Measurements from ENCODE around the gene WWC2.

WWC2 gene

DNA sequence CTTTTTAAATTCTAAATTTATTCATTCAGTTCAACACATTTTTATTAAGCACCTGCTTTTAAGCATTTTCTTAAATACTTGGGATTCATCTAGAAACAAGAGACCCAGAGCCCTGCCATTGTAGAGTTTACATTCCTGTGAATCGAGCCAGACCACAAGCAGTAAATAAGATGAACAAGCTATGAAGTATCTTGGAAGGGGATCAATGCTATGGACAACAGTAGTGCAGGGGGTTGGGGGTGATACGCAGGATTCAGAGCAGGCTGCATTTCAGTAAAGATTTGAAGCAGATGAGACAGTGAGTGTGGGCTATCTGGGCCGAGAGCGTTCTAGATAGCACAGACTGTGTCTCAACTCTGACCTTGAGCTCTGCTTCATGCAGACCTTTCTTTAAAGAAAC lies 185.9 kb downstream of the WWC2 start:
- no peak overlapping the region for H3K4me3 ChIP-seq (replicated peaks; ENCODE audit: insufficient read depth, low read length)
- H3K27me3 ChIP-seq (ENCODE audit: insufficient read depth, poor library complexity, severe bottlenecking), result no peaks in the 10 kb centered on the region
- TF ChIP-seq POLR2AphosphoS5 (IDR thresholded peaks at IDR 0.05; ENCODE audit: low read depth) (no peak), GABPA (IDR thresholded peaks at IDR 0.05; ENCODE audit: low read depth) (no peak), SPI1 (IDR thresholded peaks at IDR 0.05; ENCODE audit: borderline replicate concordance, low read depth) (no peak)
- TF ChIP-seq, protein P1, sequence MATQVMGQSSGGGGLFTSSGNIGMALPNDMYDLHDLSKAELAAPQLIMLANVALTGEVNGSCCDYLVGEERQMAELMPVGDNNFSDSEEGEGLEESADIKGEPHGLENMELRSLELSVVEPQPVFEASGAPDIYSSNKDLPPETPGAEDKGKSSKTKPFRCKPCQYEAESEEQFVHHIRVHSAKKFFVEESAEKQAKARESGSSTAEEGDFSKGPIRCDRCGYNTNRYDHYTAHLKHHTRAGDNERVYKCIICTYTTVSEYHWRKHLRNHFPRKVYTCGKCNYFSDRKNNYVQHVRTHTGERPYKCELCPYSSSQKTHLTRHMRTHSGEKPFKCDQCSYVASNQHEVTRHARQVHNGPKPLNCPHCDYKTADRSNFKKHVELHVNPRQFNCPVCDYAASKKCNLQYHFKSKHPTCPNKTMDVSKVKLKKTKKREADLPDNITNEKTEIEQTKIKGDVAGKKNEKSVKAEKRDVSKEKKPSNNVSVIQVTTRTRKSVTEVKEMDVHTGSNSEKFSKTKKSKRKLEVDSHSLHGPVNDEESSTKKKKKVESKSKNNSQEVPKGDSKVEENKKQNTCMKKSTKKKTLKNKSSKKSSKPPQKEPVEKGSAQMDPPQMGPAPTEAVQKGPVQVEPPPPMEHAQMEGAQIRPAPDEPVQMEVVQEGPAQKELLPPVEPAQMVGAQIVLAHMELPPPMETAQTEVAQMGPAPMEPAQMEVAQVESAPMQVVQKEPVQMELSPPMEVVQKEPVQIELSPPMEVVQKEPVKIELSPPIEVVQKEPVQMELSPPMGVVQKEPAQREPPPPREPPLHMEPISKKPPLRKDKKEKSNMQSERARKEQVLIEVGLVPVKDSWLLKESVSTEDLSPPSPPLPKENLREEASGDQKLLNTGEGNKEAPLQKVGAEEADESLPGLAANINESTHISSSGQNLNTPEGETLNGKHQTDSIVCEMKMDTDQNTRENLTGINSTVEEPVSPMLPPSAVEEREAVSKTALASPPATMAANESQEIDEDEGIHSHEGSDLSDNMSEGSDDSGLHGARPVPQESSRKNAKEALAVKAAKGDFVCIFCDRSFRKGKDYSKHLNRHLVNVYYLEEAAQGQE (IDR thresholded peaks at IDR 0.05; ENCODE audit: insufficient replicate concordance, low read depth), result no peak
- TF ChIP-seq, protein P2, sequence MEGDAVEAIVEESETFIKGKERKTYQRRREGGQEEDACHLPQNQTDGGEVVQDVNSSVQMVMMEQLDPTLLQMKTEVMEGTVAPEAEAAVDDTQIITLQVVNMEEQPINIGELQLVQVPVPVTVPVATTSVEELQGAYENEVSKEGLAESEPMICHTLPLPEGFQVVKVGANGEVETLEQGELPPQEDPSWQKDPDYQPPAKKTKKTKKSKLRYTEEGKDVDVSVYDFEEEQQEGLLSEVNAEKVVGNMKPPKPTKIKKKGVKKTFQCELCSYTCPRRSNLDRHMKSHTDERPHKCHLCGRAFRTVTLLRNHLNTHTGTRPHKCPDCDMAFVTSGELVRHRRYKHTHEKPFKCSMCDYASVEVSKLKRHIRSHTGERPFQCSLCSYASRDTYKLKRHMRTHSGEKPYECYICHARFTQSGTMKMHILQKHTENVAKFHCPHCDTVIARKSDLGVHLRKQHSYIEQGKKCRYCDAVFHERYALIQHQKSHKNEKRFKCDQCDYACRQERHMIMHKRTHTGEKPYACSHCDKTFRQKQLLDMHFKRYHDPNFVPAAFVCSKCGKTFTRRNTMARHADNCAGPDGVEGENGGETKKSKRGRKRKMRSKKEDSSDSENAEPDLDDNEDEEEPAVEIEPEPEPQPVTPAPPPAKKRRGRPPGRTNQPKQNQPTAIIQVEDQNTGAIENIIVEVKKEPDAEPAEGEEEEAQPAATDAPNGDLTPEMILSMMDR (IDR thresholded peaks at IDR 0.05; ENCODE audit: insufficient read depth, low read length), result no peak
- H3K27ac ChIP-seq (replicated peaks), result no peak overlapping the region
- no peak for DNase-seq (ENCODE audit: low read depth in 1 of 2, low spot score in 1 of 2)

DNA sequence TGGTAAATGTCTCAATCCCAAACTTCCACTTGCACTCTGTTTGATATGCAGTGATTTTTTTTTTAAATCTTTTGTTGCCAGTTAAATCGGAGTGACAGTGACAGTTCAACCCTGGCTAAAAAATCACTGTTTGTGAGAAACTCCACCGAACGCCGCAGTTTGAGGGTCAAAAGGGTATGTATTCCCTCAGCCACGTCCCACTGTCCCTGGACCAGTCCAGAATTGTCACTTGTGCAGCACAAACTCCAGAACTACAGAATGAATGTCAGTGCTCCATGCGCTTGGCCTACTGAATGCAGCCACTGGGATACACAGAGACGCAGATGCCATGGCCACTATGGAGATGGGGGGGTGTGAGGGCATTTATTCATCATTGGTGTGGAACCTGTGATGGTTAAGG lies 186.8 kb downstream of the WWC2 start:
- no peak for DNase-seq (ENCODE audit: low read depth in 1 of 2, low spot score in 1 of 2)
- Histone ChIP-seq H3K27ac (replicated peaks) (no peak overlapping the region), H3K4me3 (replicated peaks; ENCODE audit: insufficient read depth, low read length) (no peak overlapping the region), H3K27me3 (ENCODE audit: insufficient read depth, poor library complexity, severe bottlenecking) (no peaks in the 10 kb centered on the region)
- no peak for TF ChIP-seq GABPA (IDR thresholded peaks at IDR 0.05; ENCODE audit: low read depth)
- TF ChIP-seq, protein P2 (IDR thresholded peaks at IDR 0.05; ENCODE audit: insufficient read depth, low read length), result no peak
- no peak for TF ChIP-seq POLR2AphosphoS5 (IDR thresholded peaks at IDR 0.05; ENCODE audit: low read depth)
- TF ChIP-seq SPI1 (IDR thresholded peaks at IDR 0.05; ENCODE audit: borderline replicate concordance, low read depth), result no peak
- TF ChIP-seq, protein P1 (IDR thresholded peaks at IDR 0.05; ENCODE audit: insufficient replicate concordance, low read depth), result no peak

DNA sequence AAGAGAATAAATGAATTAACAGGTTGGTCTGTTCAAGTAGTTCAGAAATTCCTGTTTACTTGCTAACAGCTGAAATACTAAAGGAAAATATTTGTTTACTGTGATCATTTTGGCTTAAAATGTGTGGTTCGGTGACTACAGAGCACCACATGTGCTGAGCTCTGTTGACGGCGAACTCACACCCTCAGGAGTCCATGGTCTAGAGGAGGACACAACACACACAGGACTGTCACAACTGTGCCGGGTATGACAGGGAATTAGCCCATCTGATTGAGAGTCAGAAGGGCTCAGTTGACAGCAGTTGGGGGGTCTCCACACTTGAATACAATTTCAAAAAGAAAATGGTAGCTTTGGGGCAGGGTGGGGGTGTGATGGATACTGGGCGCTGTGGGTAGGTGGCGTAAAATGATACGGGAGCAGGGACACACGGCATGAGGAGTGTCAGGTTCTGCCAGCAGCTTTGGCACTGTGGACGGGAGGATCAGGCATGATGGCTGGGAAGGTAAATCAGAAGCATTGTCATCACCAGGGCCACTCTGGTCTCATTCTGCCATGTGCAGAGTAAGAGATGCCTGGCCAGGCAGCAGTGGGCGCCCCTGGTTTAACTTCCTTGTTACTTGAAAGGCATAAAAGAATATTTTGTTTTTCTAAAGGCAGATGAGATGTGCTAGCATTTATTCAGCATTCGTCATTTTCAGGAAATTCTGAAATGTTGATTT lies 187.7 kb downstream of the WWC2 start:
- Histone ChIP-seq H3K4me3 (replicated peaks; ENCODE audit: insufficient read depth, low read length) (no peak overlapping the region), H3K27ac (replicated peaks) (no peak overlapping the region), H3K27me3 (ENCODE audit: insufficient read depth, poor library complexity, severe bottlenecking) (no peaks in the 10 kb centered on the region)
- no peak for DNase-seq (ENCODE audit: low read depth in 1 of 2, low spot score in 1 of 2)
- TF ChIP-seq POLR2AphosphoS5 (IDR thresholded peaks at IDR 0.05; ENCODE audit: low read depth) (no peak), SPI1 (IDR thresholded peaks at IDR 0.05; ENCODE audit: borderline replicate concordance, low read depth) (no peak), GABPA (IDR thresholded peaks at IDR 0.05; ENCODE audit: low read depth) (no peak)
- TF ChIP-seq, protein P1 (IDR thresholded peaks at IDR 0.05; ENCODE audit: insufficient replicate concordance, low read depth), result no peak
- TF ChIP-seq, protein P2 (IDR thresholded peaks at IDR 0.05; ENCODE audit: insufficient read depth, low read length), result no peak

Data from HL-60 (cell line).